GM19025 (cell line): ENCODE data around the gene CCDC85C.
"Not testable (repeated sequence)": the region's sequence is repeated elsewhere in the genome, so short reads cannot be mapped to it uniquely, and the experiment has no call there.

Experiments used
- ATAC-seq: cut with Tn5 transposase; IDR thresholded peaks from one replicate; pipeline ENCODE4 v1.9.1; 2021; ENCODE audit warnings: mild to moderate bottlenecking, low read depth, moderate library complexity; ENCODE audit not compliant: unreplicated experiment

CCDC85C gene

GRCh38 chr14:99603471-99604277 lies at the start of gene CCDC85C:
Gene CCDC85C, minus strand, starts transcription at chr14:99604207. Its CDS starts 248 bp downstream, at chr14:99603959.
- ATAC-seq: no peak

GRCh38 chr14:99651953-99652746 lies 48.1 kb upstream of the CCDC85C start:
- ATAC-seq: no peak

GRCh38 chr14:99650189-99650588 lies 46.2 kb upstream of the CCDC85C start:
- ATAC-seq: no peak

- ATAC-seq: no peak
Observed at GRCh38 chr14:99649643-99650042, 45.6 kb upstream of the CCDC85C start.

GRCh38 chr14:99649219-99649618 lies 45.2 kb upstream of the CCDC85C start:
- ATAC-seq: no peak

- ATAC-seq: no peak
Observed at GRCh38 chr14:99648027-99648784, 44.2 kb upstream of the CCDC85C start.

- ATAC-seq: no peak
Observed at GRCh38 chr14:99647411-99647810, 43.4 kb upstream of the CCDC85C start.

GRCh38 chr14:99645545-99646505 lies 41.8 kb upstream of the CCDC85C start:
- ATAC-seq: no peak

GRCh38 chr14:99644723-99645544 lies 40.9 kb upstream of the CCDC85C start, which contains the start of gene HHIPL1:
Gene HHIPL1, plus strand, starts transcription at chr14:99645129. Its CDS starts 79 bp downstream, at chr14:99645208.
- ATAC-seq: no peak

- no peak for ATAC-seq
Observed at GRCh38 chr14:99644035-99644587, 40.1 kb upstream of the CCDC85C start.

- no peak for ATAC-seq
Observed at GRCh38 chr14:99643343-99643742, 39.3 kb upstream of the CCDC85C start.

GRCh38 chr14:99642771-99643170 lies 38.8 kb upstream of the CCDC85C start:
- not testable (repeated sequence) for ATAC-seq

GRCh38 chr14:99637624-99638023 lies 33.6 kb upstream of the CCDC85C start:
- ATAC-seq: no peak

GRCh38 chr14:99636487-99636886 lies 32.5 kb upstream of the CCDC85C start:
- no peak for ATAC-seq

- no peak for ATAC-seq
Observed at GRCh38 chr14:99635116-99635515, 31.1 kb upstream of the CCDC85C start.

GRCh38 chr14:99634443-99634842 lies 30.4 kb upstream of the CCDC85C start:
- no peak for ATAC-seq

GRCh38 chr14:99633918-99634317 lies 29.9 kb upstream of the CCDC85C start:
- no peak for ATAC-seq

GRCh38 chr14:99633141-99633540 lies 29.1 kb upstream of the CCDC85C start:
- ATAC-seq: no peak
